GM20000 (cell line): ENCODE data around the gene KCNIP4.

ENCODE experiments used
- DNase-seq: peaks from one replicate; pipeline ENCODE4 v3.0.0; 2012; ENCODE audit warnings: low spot score
- TF ChIP-seq, protein P1 (sequence below): IDR thresholded peaks from 2 replicates; pipeline ENCODE4 v1.5.1; 2012; ENCODE audit warnings: mild to moderate bottlenecking, control low read depth; ENCODE audit errors: extremely low read depth, missing control alignments

KCNIP4 gene

DNA sequence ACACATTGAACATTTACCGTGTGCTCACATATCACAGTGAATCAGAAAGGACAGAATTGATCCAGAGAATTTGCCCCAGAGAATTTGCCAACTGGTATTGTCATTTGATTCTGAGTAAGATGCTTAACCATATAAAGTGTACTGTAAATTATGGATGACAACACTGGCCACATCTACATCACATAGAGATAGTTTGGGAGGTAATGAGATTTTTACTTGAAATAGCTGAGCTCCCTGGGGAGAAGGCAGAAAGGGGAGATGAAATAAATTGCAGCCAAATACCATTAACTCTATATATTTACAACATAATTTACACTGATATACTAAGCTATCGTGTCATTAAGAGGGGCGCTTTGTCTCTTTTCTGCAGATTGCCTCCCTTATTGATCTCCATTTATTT lies 564.0 kb downstream of the KCNIP4 start:
- no peak for DNase-seq
- TF ChIP-seq, protein P1, sequence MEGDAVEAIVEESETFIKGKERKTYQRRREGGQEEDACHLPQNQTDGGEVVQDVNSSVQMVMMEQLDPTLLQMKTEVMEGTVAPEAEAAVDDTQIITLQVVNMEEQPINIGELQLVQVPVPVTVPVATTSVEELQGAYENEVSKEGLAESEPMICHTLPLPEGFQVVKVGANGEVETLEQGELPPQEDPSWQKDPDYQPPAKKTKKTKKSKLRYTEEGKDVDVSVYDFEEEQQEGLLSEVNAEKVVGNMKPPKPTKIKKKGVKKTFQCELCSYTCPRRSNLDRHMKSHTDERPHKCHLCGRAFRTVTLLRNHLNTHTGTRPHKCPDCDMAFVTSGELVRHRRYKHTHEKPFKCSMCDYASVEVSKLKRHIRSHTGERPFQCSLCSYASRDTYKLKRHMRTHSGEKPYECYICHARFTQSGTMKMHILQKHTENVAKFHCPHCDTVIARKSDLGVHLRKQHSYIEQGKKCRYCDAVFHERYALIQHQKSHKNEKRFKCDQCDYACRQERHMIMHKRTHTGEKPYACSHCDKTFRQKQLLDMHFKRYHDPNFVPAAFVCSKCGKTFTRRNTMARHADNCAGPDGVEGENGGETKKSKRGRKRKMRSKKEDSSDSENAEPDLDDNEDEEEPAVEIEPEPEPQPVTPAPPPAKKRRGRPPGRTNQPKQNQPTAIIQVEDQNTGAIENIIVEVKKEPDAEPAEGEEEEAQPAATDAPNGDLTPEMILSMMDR, result no peak

DNA sequence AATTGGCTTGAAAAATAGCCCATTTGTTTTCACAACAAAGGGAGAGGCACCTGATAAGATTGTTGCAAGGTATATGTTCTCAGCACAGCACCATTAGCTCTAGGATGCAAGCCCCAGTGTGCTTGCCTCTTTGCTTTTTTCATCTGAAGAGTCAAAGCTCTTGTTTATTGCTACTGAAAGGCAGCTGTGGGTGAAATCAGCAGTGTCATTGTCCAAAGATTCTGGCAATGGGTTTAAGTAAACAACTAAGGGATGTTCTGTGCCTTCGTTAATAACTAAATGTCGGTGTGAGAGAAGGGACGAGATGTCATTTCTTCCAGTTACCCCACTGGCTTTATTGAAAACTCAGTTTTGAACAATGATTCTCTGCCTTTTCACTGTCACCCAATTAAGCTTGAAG lies 567.7 kb downstream of the KCNIP4 start:
- no peak for DNase-seq
- TF ChIP-seq, protein P1, result no peak

GRCh38 chr4:21377046-21377445 lies 571.5 kb downstream of the KCNIP4 start:
- TF ChIP-seq, protein P1, result no peak

DNA sequence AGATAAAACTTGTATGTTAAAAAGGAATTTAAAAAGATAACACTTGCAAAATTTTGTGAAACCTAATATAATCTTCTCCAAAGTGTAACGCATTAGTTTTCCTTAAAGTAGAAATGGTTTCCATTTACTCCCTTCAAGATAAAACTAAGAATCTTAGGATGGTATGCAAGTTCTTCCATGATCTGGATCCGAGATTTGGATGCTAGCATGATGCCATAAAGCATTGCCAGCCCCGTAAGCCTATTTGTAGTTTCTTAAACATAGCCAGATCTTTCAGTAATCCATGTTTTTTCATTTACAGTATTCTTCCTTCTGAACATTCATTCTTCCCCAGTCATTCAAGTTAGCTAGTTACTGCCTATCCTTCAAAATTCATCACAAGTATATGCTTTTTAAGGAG lies 572.4 kb downstream of the KCNIP4 start:
- no peak for DNase-seq
- TF ChIP-seq, protein P1, result no peak

More at GRCh38 chr4:21377046-21377445, 571.5 kb downstream of the KCNIP4 start:
- no peak for DNase-seq

DNA sequence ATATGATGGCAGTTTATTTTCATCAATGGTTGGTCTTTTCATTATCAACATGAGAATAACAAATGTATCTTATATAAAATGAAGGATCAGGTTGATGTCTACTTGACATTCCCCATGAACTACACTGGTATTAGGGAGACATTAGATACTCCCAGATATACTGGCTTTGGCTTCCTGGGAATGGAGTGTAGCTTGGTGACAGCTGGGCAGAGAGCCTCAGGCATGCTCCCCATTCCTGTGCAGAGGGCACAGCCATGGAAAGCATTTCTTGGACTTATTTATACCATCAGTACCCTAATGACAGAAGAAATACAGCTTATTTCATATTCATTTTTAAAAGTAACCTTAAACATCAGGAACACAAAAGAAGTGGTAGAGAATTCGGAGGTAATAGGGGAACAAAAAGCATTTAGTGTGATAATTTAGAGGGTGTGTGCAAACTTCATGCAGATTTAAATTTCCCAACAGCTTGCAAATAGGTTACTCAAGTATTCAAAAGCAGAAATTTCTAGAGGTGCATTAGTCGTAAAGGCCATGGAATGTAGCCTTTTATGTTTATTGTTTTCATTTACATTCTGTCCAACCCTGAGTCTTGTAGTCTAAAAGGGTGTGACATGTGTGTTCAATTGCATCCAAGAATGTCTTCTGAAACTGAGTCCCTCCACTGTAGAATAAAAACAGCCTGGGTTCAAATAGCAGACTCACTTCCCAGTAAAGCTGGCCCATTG lies 573.8 kb downstream of the KCNIP4 start:
- no peak for DNase-seq
- TF ChIP-seq, protein P1, result no peak

DNA sequence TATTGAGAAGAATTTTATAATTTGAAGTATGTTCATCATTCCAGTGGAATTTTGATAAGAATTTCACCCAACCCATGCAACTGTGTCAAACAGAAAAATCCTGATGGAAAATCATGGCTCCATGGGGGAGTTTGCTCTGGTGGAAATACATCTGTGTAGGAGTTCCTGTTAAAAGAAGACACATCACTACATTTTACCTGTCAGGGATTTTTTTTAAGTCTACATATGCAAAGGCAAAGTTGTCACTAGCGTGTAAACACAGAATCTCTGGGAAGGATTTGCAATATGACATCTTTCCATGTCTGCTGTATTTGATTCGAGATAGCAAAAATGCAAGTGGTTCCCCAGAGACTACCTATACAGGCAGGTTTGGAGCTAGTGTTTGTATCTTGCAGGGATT lies 581.0 kb downstream of the KCNIP4 start:
- TF ChIP-seq, protein P1, result no peak
- DNase-seq, result no peak

GRCh38 chr4:21366840-21367239 lies 581.7 kb downstream of the KCNIP4 start:
- no peak for DNase-seq

More at GRCh38 chr4:21366840-21367239, 581.7 kb downstream of the KCNIP4 start:
- TF ChIP-seq, protein P1, result no peak
